Sigmoid colon (tissue), 7 donors: ENCODE data around the gene STRN4. TPM values are rescaled to one million over a fixed set of nuclear protein-coding genes. Genes with fewer than 3 reads are reported as not detected.

Experiments used
- DNase-seq: peaks from one replicate; pipeline ENCODE4 v3.0.0-alpha.2; 2019
- H3K27ac ChIP-seq, 4 donors: fragments of 200-600 bp; sonication (generic); one replicate each; pipeline ENCODE4 v1.5.1; 2016 to 2019; ENCODE audit warnings: mild to moderate bottlenecking in 1 of 4
- H3K27me3 ChIP-seq, 3 donors: fragments of 200-600 bp; sonication (generic); one replicate each; pipeline ENCODE4 v1.5.1; 2019; ENCODE audit warnings: mild to moderate bottlenecking in 1 of 3
- H3K36me3 ChIP-seq, 4 donors: fragments of 200-600 bp; sonication (generic); one replicate each; pipeline ENCODE4 v1.5.1; 2016 to 2019
- H3K4me1 ChIP-seq, 4 donors: fragments of 200-600 bp; sonication (generic); one replicate each; pipeline ENCODE4 v1.5.1; 2017 to 2019
- H3K4me3 ChIP-seq, 4 donors: fragments of 200-600 bp; sonication (generic); one replicate each; pipeline ENCODE4 v1.5.1; 2017 to 2019; ENCODE audit warnings: mild to moderate bottlenecking in 2 of 4, moderate library complexity in 1 of 4
- H3K9me3 ChIP-seq, 4 donors: fragments of 200-600 bp in 3 of 4; sonication (generic) in 3 of 4; one replicate each; pipeline versions ENCODE4 v1.5.1 to v1.6.1; 2013 to 2019
- EP300 ChIP-seq, 4 donors: sonication (generic); formaldehyde crosslinking; IDR thresholded peaks; one replicate each; pipeline ENCODE4 v1.6.1; 2017; ENCODE audit warnings: antibody characterized with exemption in 4 of 4
- POLR2A ChIP-seq, 2 donors: fragments of 450-650 bp; IDR thresholded peaks; one replicate each; pipeline ENCODE4 v1.6.1; 2016; ENCODE audit warnings: antibody characterized with exemption in 2 of 2, mild to moderate bottlenecking in 2 of 2, moderate library complexity in 2 of 2
- POLR2AphosphoS5 ChIP-seq, 4 donors: sonication (generic); formaldehyde crosslinking; IDR thresholded peaks; one replicate each; pipeline ENCODE4 v1.6.1; 2017; ENCODE audit warnings: antibody characterized with exemption in 4 of 4
- WGBS, 2 donors: extraction: QIAGEN DNeasy Blood & Tissue Kit; methylation state at CpG; one replicate each; pipeline ENCODE4 v1.1.7; 2013; 5-methylcytosine and 5-hydroxymethylcytosine counted together
- intact Hi-C: fragments of 100-400 bp; cut with DNase I; formaldehyde crosslinking; loops from one replicate; pipeline ENCODE4 v1.15.1; 2023
- polyA plus RNA-seq, 3 donors: library from polyadenylated mRNA; stranded (reverse); fragments of 200-250 nt; gene quantifications; one replicate each; pipeline ENCODE4 v1.2.3, GENCODE V29; 2013
- total RNA-seq, 4 donors: library from RNA; depleted of rRNA; stranded (reverse); fragments of >200 nt; gene quantifications; one replicate each; pipeline ENCODE4 v1.1.0, GENCODE V29; 2016
- TF ChIP-seq, protein P1 (sequence below), 4 experiments: fragments of 450-650 bp in 3 of 4; fragments of 200-600 bp in 1 of 4; IDR thresholded peaks; one replicate each; pipeline ENCODE4 v1.5.1; 2016 to 2019; ENCODE audit warnings: antibody characterized with exemption in 4 of 4, mild to moderate bottlenecking in 3 of 4, moderate library complexity in 2 of 4
- donor health status: healthy with polysubstance abuse.
- donor health status: Bipolar disorder and iron deficiency.
- donor health status: healthy.

Gene STRN4
- total and polyA plus RNA-seq, 7 donors = 42.5 to 63.4 (median 51.8) TPM

GRCh38 chr19:46753420-46754155 lies 7.3 kb upstream of the STRN4 start:
- TF ChIP-seq, protein P1, sequence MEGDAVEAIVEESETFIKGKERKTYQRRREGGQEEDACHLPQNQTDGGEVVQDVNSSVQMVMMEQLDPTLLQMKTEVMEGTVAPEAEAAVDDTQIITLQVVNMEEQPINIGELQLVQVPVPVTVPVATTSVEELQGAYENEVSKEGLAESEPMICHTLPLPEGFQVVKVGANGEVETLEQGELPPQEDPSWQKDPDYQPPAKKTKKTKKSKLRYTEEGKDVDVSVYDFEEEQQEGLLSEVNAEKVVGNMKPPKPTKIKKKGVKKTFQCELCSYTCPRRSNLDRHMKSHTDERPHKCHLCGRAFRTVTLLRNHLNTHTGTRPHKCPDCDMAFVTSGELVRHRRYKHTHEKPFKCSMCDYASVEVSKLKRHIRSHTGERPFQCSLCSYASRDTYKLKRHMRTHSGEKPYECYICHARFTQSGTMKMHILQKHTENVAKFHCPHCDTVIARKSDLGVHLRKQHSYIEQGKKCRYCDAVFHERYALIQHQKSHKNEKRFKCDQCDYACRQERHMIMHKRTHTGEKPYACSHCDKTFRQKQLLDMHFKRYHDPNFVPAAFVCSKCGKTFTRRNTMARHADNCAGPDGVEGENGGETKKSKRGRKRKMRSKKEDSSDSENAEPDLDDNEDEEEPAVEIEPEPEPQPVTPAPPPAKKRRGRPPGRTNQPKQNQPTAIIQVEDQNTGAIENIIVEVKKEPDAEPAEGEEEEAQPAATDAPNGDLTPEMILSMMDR (IDR thresholded peaks at IDR 0.05) = peak in 1 of 4 experiments; percentile 27
- TF ChIP-seq POLR2AphosphoS5 (IDR thresholded peaks at IDR 0.05) = no peak
- TF ChIP-seq EP300 (IDR thresholded peaks at IDR 0.05) = no peak
- TF ChIP-seq POLR2A (IDR thresholded peaks at IDR 0.05) = no peak
- Histone ChIP-seq H3K4me1 (peaks cover 0 to 8% (median 4%) of the 10 kb centered on the region in 4 donors), H3K27ac (no peak overlapping the region), H3K27me3 (no peaks in the 10 kb centered on the region), H3K36me3 (peaks cover 0 to 57% (median 7%) of the 10 kb centered on the region in 4 donors), H3K9me3 (no peaks in the 10 kb centered on the region), H3K4me3 (no peak overlapping the region)
- 11 to 20% methylated on average over 4 of the region's 4 CpGs for WGBS, 2 donors
- DNase-seq = no peak
- intact Hi-C loops = no loop called here

DNA sequence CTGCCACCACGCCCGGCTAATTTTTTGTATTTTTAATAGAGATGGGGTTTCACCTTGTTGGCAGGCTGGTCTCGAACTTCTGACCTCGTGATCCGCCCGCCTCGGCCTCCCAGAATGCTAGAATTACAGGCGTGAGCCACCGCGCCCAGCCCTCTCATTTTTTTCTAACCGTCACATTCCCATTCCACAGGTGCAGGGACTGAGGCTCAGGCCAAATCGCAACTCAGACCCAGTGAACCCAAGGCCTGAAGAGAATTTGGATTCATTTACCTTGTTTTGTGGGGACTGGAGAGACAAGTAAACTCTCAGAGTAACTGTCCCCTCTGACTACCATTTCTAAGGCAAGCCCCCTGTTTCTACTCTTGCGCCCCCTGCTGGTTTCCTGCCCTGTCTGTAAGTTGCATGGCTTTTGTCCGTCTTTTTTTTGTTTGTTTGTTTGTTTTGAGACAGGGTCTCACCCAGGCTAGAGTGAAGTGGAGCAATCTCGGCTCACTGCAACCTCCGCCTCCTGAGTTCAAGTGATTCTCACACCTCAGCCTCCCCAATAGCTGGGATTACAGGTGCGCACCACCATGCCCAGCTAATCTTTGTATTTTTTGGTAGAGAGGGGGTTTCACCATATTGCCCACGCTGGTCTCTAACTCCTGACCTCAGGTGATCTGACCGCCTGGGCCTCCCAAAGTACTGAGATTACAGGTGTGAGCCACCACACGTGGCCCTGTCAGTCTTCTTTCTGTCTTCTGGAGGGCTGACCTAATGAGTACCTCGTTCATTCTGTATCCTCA lies 2.3 kb upstream of the STRN4 start:
- no peak overlapping the region for H3K27ac ChIP-seq
- no peak for TF ChIP-seq EP300 (IDR thresholded peaks at IDR 0.05)
- TF ChIP-seq POLR2AphosphoS5 (IDR thresholded peaks at IDR 0.05) = no peak
- no peak for TF ChIP-seq POLR2A (IDR thresholded peaks at IDR 0.05)
- TF ChIP-seq, protein P1 (IDR thresholded peaks at IDR 0.05) = peak; percentile 32 to 70 (median 66)
- peaks cover 0 to 29% (median 25%) of the 10 kb centered on the region in 4 donors for H3K4me1 ChIP-seq
- 76 to 86% methylated on average over 21 of the region's 21 CpGs for WGBS, 2 donors
- H3K36me3 ChIP-seq = peaks cover 0 to 36% (median 5%) of the 10 kb centered on the region in 4 donors
- intact Hi-C loops = loop anchor here (5.0 kb wide), 1 partner anchor 46 kb away; no protein-coding TSS in a partner anchor
- no peak overlapping the region for H3K4me3 ChIP-seq
- no peak for DNase-seq
- H3K9me3 ChIP-seq = no peaks in the 10 kb centered on the region
- H3K27me3 ChIP-seq = no peaks in the 10 kb centered on the region

GRCh38 chr19:46745521-46746280 lies 549 bp downstream of the STRN4 start, which contains the start of gene FKRP:
Gene FKRP, plus strand, starts transcription at chr19:46746057. Its CDS starts 9,394 bp downstream, at chr19:46755451.
- Histone ChIP-seq H3K27ac (peak within 1 kb of the TSS; percentile 86 to 97 (median 92)), H3K9me3 (no peaks in the 10 kb centered on the region), H3K27me3 (no peaks in the 10 kb centered on the region), H3K36me3 (peaks cover 0 to 16% (median 5%) of the 10 kb centered on the region in 4 donors), H3K4me1 (peaks cover 0 to 56% (median 52%) of the 10 kb centered on the region in 4 donors), H3K4me3 (peak within 1 kb of the TSS; percentile 73 to 100 (median 96))
- TF ChIP-seq, protein P1 (IDR thresholded peaks at IDR 0.05) = no peak
- no peak for TF ChIP-seq EP300 (IDR thresholded peaks at IDR 0.05)
- no peak for TF ChIP-seq POLR2A (IDR thresholded peaks at IDR 0.05)
- no peak for TF ChIP-seq POLR2AphosphoS5 (IDR thresholded peaks at IDR 0.05)
- DNase-seq = no peak
- 1% methylated on average over 68 of the region's 68 CpGs for WGBS, 2 donors
- intact Hi-C loops = loop anchor here (5.0 kb wide), 1 partner anchor 43 kb away; no protein-coding TSS in a partner anchor

GRCh38 chr19:46745030-46745429 lies 1.2 kb downstream of the STRN4 start:
- peak overlapping the region in 2 of 4 donors; percentile 87 to 97 for H3K27ac ChIP-seq
- intact Hi-C loops = loop anchor here (5.0 kb wide), 1 partner anchor 43 kb away; no protein-coding TSS in a partner anchor
- DNase-seq = no peak

More at GRCh38 chr19:46745030-46745429, 1.2 kb downstream of the STRN4 start:
- H3K9me3 ChIP-seq = no peaks in the 10 kb centered on the region
- H3K4me3 ChIP-seq = peak overlapping the region; percentile 73 to 100 (median 96)
- TF ChIP-seq, protein P1 (IDR thresholded peaks at IDR 0.05) = no peak
- H3K27me3 ChIP-seq = no peaks in the 10 kb centered on the region
- WGBS, 2 donors = 24 to 28% methylated on average over 8 of the region's 8 CpGs
- peaks cover 0 to 62% (median 59%) of the 10 kb centered on the region in 4 donors for H3K4me1 ChIP-seq
- peaks cover 0 to 12% (median 3%) of the 10 kb centered on the region in 4 donors for H3K36me3 ChIP-seq
